ENCODE data around the gene UCP3.

Gene UCP3

DNA sequence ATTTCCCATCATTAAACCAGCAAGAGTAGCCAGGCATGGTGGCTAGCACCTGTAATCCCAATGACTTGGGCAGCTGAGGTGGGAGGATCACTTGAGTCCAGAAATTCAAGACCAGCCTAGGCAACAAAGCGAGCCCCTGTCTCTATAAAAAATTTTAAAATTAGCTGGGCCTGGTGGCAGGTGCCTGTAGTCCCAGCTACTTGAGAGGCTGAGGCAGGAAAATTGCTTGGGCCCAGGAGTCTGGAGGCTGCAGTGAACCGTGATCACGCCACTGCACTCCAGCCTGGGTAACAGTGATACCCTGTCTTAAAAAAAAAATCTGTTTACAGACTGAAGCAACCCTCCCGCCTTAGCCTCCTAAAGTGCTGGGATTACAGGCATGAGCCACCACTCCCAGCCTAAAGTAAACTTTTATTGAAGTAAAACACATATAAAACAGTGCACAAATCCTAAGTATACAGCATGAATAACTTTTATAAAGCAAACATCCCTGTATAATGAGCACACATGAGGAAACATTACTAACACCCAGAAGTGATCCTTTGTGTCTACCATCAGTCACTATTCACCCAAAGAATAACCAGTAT, 12.6 kb downstream of the UCP3 start:
- no peak overlapping the region for H3K4me3 ChIP-seq (ENCODE audit: low read depth, low read length)
- DNase-seq (ENCODE audit: low read depth): no peak
- in situ Hi-C loops (cut with HindIII; ENCODE audit: low sequenced_read_pairs): no loop called here
- TF ChIP-seq, protein P1, sequence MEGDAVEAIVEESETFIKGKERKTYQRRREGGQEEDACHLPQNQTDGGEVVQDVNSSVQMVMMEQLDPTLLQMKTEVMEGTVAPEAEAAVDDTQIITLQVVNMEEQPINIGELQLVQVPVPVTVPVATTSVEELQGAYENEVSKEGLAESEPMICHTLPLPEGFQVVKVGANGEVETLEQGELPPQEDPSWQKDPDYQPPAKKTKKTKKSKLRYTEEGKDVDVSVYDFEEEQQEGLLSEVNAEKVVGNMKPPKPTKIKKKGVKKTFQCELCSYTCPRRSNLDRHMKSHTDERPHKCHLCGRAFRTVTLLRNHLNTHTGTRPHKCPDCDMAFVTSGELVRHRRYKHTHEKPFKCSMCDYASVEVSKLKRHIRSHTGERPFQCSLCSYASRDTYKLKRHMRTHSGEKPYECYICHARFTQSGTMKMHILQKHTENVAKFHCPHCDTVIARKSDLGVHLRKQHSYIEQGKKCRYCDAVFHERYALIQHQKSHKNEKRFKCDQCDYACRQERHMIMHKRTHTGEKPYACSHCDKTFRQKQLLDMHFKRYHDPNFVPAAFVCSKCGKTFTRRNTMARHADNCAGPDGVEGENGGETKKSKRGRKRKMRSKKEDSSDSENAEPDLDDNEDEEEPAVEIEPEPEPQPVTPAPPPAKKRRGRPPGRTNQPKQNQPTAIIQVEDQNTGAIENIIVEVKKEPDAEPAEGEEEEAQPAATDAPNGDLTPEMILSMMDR (IDR thresholded peaks at IDR 0.05; ENCODE audit: low read depth, low read length, missing control alignments): no peak

DNA sequence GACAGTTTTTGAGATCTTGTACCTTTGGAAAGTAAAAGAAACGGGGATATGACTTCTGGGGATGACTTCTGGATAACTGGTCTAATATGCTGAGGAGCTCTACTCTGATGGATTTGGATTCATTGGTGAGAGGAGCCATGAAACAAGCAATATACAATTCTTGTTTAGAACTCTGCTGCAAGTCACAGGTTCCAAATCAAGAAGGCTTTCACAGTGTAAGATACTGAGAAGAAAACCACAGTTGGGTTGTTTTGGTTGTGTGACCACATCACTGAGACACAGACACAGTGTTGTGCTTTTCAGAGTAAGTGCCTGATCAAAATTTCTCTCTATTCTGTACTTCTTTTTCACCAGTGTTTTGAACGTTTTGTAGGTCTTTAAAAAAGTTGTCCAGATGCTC, 13.2 kb downstream of the UCP3 start:
- DNase-seq (ENCODE audit: low read depth): no peak
- in situ Hi-C loops (cut with HindIII; ENCODE audit: low sequenced_read_pairs): no loop called here
- H3K4me3 ChIP-seq (ENCODE audit: low read depth, low read length): no peak overlapping the region
- TF ChIP-seq, protein P1 (IDR thresholded peaks at IDR 0.05; ENCODE audit: low read depth, low read length, missing control alignments): no peak

DNA sequence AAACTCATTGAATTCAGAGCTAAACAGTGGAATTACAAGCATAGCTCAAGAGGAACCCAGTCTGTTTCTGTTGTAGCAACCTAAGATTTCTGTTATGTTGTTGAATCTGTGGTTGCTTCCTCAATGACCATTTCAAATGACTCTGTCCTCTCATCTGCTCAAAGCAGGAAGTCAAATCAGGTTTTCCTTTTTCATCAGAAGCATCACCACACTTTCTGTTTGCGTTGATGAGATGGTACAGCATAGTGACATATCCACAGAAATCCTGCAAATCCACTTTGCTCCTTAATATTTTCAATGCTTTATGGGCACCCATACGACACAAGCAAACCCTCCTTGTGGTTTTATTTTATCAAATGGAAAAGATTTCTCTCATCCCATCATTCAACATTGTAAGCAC, 13.6 kb downstream of the UCP3 start:
- no peak overlapping the region for H3K4me3 ChIP-seq (ENCODE audit: low read depth, low read length)
- TF ChIP-seq, protein P1 (IDR thresholded peaks at IDR 0.05; ENCODE audit: low read depth, low read length, missing control alignments): no peak
- no peak for DNase-seq (ENCODE audit: low read depth)
- in situ Hi-C loops (cut with HindIII; ENCODE audit: low sequenced_read_pairs): no loop called here

DNA sequence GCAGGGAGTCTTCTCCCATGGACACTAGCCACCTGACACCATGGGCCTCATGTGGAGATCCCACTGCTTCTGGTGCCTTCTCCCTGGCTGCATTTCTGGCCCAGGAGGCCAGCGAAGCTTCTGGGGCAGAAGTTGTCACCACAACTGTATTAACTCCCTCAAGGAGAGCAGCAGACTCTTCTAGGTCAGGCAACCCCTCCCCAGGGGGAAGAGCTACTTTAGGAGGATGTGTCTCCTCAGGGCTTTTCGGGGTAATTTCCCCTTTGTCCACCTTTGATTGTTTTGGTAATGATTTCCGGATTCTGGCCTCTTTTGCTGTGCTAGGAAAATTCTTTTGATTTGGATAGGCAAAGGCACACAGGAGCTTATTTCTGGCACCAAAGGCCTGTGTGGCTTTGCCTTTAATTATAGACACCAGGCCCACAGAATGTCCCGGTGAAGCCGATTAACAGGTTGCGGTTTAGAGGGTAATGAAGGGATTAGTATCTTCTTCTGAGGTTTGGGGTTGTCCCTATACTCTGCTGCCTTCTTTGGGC, 17.3 kb downstream of the UCP3 start:
- no peak for DNase-seq (ENCODE audit: low read depth)
- TF ChIP-seq, protein P1 (IDR thresholded peaks at IDR 0.05; ENCODE audit: low read depth, low read length, missing control alignments): no peak
- in situ Hi-C loops (cut with HindIII; ENCODE audit: low sequenced_read_pairs): no loop called here
- no peak overlapping the region for H3K4me3 ChIP-seq (ENCODE audit: low read depth, low read length)

DNA sequence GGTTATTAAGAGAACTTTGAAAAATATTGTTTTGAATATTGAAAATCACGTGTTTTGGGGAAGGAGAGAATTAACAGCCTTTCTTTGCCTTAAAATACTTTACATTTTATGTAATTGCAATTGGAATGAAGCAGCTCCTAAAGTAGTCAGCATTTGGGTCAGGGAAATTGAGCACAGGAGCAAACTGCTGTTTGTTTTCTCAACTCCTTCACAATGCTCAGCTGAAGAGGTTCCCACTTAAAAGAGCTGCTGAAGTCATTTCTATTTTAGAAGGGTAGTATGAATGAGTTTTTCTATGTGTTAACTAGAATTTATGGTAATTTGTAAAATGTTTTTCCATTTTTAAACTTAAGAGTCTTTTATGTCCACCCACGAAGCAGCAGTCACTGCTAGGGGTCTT, 18.2 kb downstream of the UCP3 start:
- no peak for DNase-seq (ENCODE audit: low read depth)
- in situ Hi-C loops (cut with HindIII; ENCODE audit: low sequenced_read_pairs): no loop called here
- H3K4me3 ChIP-seq (ENCODE audit: low read depth, low read length): no peak overlapping the region
- TF ChIP-seq, protein P1 (IDR thresholded peaks at IDR 0.05; ENCODE audit: low read depth, low read length, missing control alignments): no peak

DNA sequence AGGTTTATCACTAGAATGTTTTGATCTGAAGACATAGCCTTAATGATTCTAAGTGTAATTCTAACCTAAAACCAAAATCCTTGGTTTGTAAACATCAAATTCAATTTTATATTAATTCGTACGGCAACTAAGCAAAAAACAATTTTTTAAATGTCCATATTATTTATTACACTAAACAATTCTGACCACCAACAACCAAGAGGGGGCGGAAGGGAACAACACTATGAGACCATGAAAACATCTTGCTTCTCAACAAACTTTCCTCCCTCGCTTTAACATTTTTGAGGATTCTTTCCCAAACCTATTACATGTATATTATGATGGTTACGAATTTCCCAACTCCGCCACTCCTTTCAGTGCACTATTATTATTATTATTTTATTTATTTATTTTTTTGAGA, 19.7 kb downstream of the UCP3 start:
- H3K4me3 ChIP-seq (ENCODE audit: low read depth, low read length): no peak overlapping the region
- no peak for DNase-seq (ENCODE audit: low read depth)
- in situ Hi-C loops (cut with HindIII; ENCODE audit: low sequenced_read_pairs): no loop called here
- TF ChIP-seq, protein P1 (IDR thresholded peaks at IDR 0.05; ENCODE audit: low read depth, low read length, missing control alignments): peak; percentile 16

Measured in astrocyte of the cerebellum (primary cell).